Endothelial cell of umbilical vein (primary cell): ENCODE measurements around the gene PFN3. TPM values are rescaled to one million over a fixed set of nuclear protein-coding genes. Genes with fewer than 3 reads are reported as not detected.

ENCODE experiments used
- BruUV-seq: library from RNA; stranded (reverse); fragments of 400-500 nt; replicated peaks from 2 replicates; lab custom pipeline; 2021; lab: Mats Ljungman, UMichigan
- CTCF ChIA-PET: fragments of 300-600, 350-600 bp; sonication (Branson Sonifier 250); formaldehyde crosslinking; loops from one replicate; lab custom pipeline; 2021; ENCODE audit warnings: antibody characterized with exemption, inconsistent platforms; lab: Charles Lee
- POLR2A ChIA-PET: fragments of 300-600, 350-600 bp; sonication (Branson Sonifier 250); formaldehyde crosslinking; loops from one replicate; lab custom pipeline; 2021; ENCODE audit warnings: antibody characterized with exemption, inconsistent platforms; lab: Charles Lee
- DNase-seq: peaks from one replicate; pipeline ENCODE4 v3.0.0-alpha.2; 2011; ENCODE audit warnings: low read depth, low spot score
- FAIRE-seq: peaks from 2 replicates; lab custom pipeline; 2011; peaks lifted over from hg19 to GRCh38; lab: Jason Lieb, UNC
- H2AFZ ChIP-seq: 2 replicates; pipeline ENCODE4 v1.6.0; 2012; ENCODE audit warnings: low read depth, low read length, control low read depth, inconsistent platforms
- H3K27ac ChIP-seq: 2 replicates; pipeline ENCODE4 v1.5.1; 2011; ENCODE audit warnings: low read depth, mild to moderate bottlenecking, control low read depth, low read length, moderate library complexity; ENCODE audit not compliant: insufficient read depth
- H3K27me3 ChIP-seq, 2 experiments: 2 replicates each; pipeline versions ENCODE4 v1.6.0 to v1.6.1; 2011; ENCODE audit warnings: low read length in 2 of 2, mixed read lengths in 1 of 2; ENCODE audit not compliant: control insufficient read depth in 2 of 2, insufficient read depth in 2 of 2
- H3K36me3 ChIP-seq, 2 experiments: 2 replicates in 1 of 2; 3 replicates in 1 of 2; pipeline ENCODE4 v1.5.1; 2011; ENCODE audit warnings: low read length in 2 of 2, mild to moderate bottlenecking in 1 of 2, moderate library complexity in 1 of 2; ENCODE audit not compliant: control insufficient read depth in 2 of 2, insufficient read depth in 2 of 2; ENCODE audit errors: extremely low read depth in 1 of 2
- H3K4me1 ChIP-seq: 3 replicates; pipeline ENCODE4 v1.5.1; 2011; ENCODE audit warnings: mild to moderate bottlenecking, low read length; ENCODE audit not compliant: control insufficient read depth, insufficient read depth; ENCODE audit errors: extremely low read depth
- H3K4me2 ChIP-seq: 2 replicates; pipeline ENCODE4 v1.6.1; 2011; ENCODE audit warnings: low read length, control low read depth, mixed read lengths; ENCODE audit not compliant: insufficient read depth
- H3K4me3 ChIP-seq, 3 experiments: fragments of 200-600 bp in 1 of 3; sonication (generic), shearing (Covaris generic) in 1 of 3; replicated peaks in 1 of 3; 2 replicates each; pipeline ENCODE4 v1.5.1; 2011 to 2016; ENCODE audit warnings: control low read depth in 3 of 3, low read length in 3 of 3, mild to moderate bottlenecking in 2 of 3, inconsistent platforms in 1 of 3, low read depth in 1 of 3, moderate library complexity in 1 of 3; ENCODE audit not compliant: insufficient read depth in 1 of 3
- H3K79me2 ChIP-seq: 2 replicates; pipeline ENCODE4 v1.6.0; 2012; ENCODE audit warnings: low read length, inconsistent platforms; ENCODE audit not compliant: control insufficient read depth, insufficient read depth
- H3K9ac ChIP-seq: replicated peaks from 2 replicates; pipeline ENCODE3; 2011; ENCODE audit warnings: low read length, control low read depth; ENCODE audit not compliant: insufficient read depth; ENCODE audit errors: extremely low read depth
- H3K9me1 ChIP-seq: replicated peaks from 3 replicates; pipeline ENCODE4 v1.6.0; 2011; ENCODE audit warnings: mild to moderate bottlenecking, low read length; ENCODE audit not compliant: control insufficient read depth, insufficient read depth; ENCODE audit errors: extremely low read depth
- H3K9me3 ChIP-seq: replicated peaks from 2 replicates; pipeline ENCODE4 v1.5.1; 2012; ENCODE audit warnings: low read length, inconsistent platforms; ENCODE audit not compliant: control insufficient read depth, insufficient read depth
- H4K20me1 ChIP-seq: replicated peaks from 2 replicates; pipeline ENCODE3; 2011; ENCODE audit warnings: mild to moderate bottlenecking, low read length; ENCODE audit not compliant: control insufficient read depth, insufficient read depth; ENCODE audit errors: extremely low read depth
- EZH2 ChIP-seq: IDR thresholded peaks from 2 replicates; pipeline ENCODE4 v1.6.1; 2012; ENCODE audit warnings: borderline replicate concordance, low read depth, mild to moderate bottlenecking, moderate library complexity, low read length, inconsistent platforms; ENCODE audit not compliant: severe bottlenecking
- FOS ChIP-seq: IDR thresholded peaks from 2 replicates; pipeline ENCODE4 v1.6.1; 2011; ENCODE audit warnings: mild to moderate bottlenecking, low read length, moderate library complexity, borderline replicate concordance; ENCODE audit not compliant: insufficient read depth
- GATA2 ChIP-seq: IDR thresholded peaks from 2 replicates; pipeline ENCODE4 v1.7.0; 2011; ENCODE audit warnings: low read depth, mild to moderate bottlenecking, moderate library complexity, mixed read lengths, low read length; ENCODE audit not compliant: insufficient read length, insufficient read depth
- JUN ChIP-seq: IDR thresholded peaks from 2 replicates; pipeline ENCODE4 v1.6.1; 2011; ENCODE audit warnings: borderline replicate concordance, low read depth; ENCODE audit not compliant: insufficient read length, insufficient read depth
- MYC ChIP-seq: IDR thresholded peaks from one replicate; pipeline ENCODE4 v1.6.1; 2011; ENCODE audit warnings: mild to moderate bottlenecking, low read depth, low read length
- POLR2A ChIP-seq: IDR thresholded peaks from 2 replicates; pipeline ENCODE4 v1.6.1; 2012; ENCODE audit warnings: low read depth, mild to moderate bottlenecking, control low read depth, low read length
- POLR2AphosphoS5 ChIP-seq: IDR thresholded peaks from 2 replicates; pipeline ENCODE4 v1.6.1; 2012; ENCODE audit warnings: low read depth, mild to moderate bottlenecking, control low read depth, low read length, moderate library complexity; ENCODE audit not compliant: insufficient read depth
- dilution Hi-C: fragments of 300-500 bp; cut with MboI; formaldehyde crosslinking; loops from one replicate; pipeline ENCODE4 v1.15.0; 2019; ENCODE audit warnings: low sequenced_read_pairs; ENCODE audit not compliant: extremely low pct_ligation_motif_present
- intact Hi-C: fragments of 100-400 bp; cut with micrococcal nuclease; formaldehyde crosslinking; loops from one replicate; pipeline ENCODE4 v1.10.0; 2022
- polyA plus RNA-seq, 4 experiments: library from polyadenylated mRNA; depleted of rRNA in 3 of 4; stranded (reverse) in 3 of 4; unstranded in 1 of 4; fragments of >200 nt; gene quantifications; 2 replicates each; pipeline versions ENCODE4 v1.2.1 to v1.2.3, GENCODE V29; 2011 to 2012; ENCODE audit warnings: missing spikeins in 1 of 4
- total RNA-seq: library from RNA; stranded (reverse); gene quantifications from 2 replicates; pipeline ENCODE4 v1.2.3, GENCODE V29; 2021
- TF ChIP-seq, protein P1 (sequence below), 2 donors: IDR thresholded peaks; 1 replicate in 1 of 2; 2 replicates in 1 of 2; pipeline ENCODE4 v1.5.1; 2011; ENCODE audit warnings: low read length in 2 of 2, mild to moderate bottlenecking in 2 of 2, moderate library complexity in 2 of 2, control low read depth in 1 of 2, inconsistent platforms in 1 of 2, low read depth in 1 of 2; ENCODE audit not compliant: insufficient read depth in 1 of 2; ENCODE audit errors: extremely low read depth in 1 of 2
- TF ChIP-seq, protein P2 (sequence below): IDR thresholded peaks from 2 replicates; pipeline ENCODE4 v1.6.1; 2011; ENCODE audit not compliant: insufficient read depth, insufficient read length

The PFN3 gene
- total and polyA plus RNA-seq, 2 donors (not counting 3 experiments of a cell fraction or from before 2014, with no cell fraction given) = not detected

DNA sequence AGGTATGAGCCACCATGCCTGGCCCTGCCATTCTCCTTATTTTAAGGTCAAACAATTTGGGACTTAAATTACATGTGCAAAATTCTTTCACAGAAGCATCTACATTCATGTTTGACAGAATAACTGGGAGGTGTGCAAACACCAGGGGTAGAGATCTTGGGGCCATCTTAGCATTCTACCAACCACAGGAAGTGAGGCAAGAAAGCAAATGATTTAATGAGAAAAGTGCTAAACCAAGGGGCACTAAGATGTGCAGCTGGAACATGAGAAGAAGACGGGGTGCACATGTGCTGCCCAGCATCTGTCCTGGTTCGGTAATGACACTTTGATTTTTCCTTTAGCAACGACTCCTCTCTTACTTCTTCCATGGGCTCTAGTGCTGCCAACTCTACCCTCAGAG, 10.1 kb upstream of the PFN3 start:
- no peaks in the 10 kb centered on the region for H4K20me1 ChIP-seq
- ChIA-PET CTCF (no interaction called here), POLR2A (interaction anchor here (1.1 kb wide), 1 partner anchor 15 kb away, joined by 4 read pairs; no protein-coding TSS in a partner anchor)
- H3K9me3 ChIP-seq = no peaks in the 10 kb centered on the region
- H3K4me3 ChIP-seq = no peak overlapping the region
- no peak overlapping the region for H3K27ac ChIP-seq
- intact Hi-C loops = no loop called here
- BruUV-seq = no TSS peak
- no peak for FAIRE-seq
- no peaks in the 10 kb centered on the region for H3K4me1 ChIP-seq
- no peaks in the 10 kb centered on the region for H3K9me1 ChIP-seq
- H3K79me2 ChIP-seq = no peaks in the 10 kb centered on the region
- TF ChIP-seq, protein P1, sequence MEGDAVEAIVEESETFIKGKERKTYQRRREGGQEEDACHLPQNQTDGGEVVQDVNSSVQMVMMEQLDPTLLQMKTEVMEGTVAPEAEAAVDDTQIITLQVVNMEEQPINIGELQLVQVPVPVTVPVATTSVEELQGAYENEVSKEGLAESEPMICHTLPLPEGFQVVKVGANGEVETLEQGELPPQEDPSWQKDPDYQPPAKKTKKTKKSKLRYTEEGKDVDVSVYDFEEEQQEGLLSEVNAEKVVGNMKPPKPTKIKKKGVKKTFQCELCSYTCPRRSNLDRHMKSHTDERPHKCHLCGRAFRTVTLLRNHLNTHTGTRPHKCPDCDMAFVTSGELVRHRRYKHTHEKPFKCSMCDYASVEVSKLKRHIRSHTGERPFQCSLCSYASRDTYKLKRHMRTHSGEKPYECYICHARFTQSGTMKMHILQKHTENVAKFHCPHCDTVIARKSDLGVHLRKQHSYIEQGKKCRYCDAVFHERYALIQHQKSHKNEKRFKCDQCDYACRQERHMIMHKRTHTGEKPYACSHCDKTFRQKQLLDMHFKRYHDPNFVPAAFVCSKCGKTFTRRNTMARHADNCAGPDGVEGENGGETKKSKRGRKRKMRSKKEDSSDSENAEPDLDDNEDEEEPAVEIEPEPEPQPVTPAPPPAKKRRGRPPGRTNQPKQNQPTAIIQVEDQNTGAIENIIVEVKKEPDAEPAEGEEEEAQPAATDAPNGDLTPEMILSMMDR (IDR thresholded peaks at IDR 0.05; ENCODE audit: extremely low read depth in 1 of 2, insufficient read depth in 1 of 2, low read depth in 1 of 2, low read length in 2 of 2) = no peak
- TF ChIP-seq POLR2A = no peak
- TF ChIP-seq GATA2 = no peak
- TF ChIP-seq JUN = no peak
- TF ChIP-seq POLR2AphosphoS5 = no peak
- TF ChIP-seq MYC = no peak
- no peak for TF ChIP-seq EZH2
- TF ChIP-seq FOS = no peak
- TF ChIP-seq, protein P2, sequence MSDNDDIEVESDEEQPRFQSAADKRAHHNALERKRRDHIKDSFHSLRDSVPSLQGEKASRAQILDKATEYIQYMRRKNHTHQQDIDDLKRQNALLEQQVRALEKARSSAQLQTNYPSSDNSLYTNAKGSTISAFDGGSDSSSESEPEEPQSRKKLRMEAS = no peak
- no peak overlapping the region for H3K9ac ChIP-seq
- DNase-seq = no peak
- H3K36me3 ChIP-seq = no peaks in the 10 kb centered on the region
- H3K4me2 ChIP-seq = no peak overlapping the region
- peaks cover 0 to 7% of the 10 kb centered on the region in 2 experiments for H3K27me3 ChIP-seq
- dilution Hi-C loops = no loop called here
- no peak overlapping the region for H2AFZ ChIP-seq
